Astrocyte (in vitro differentiated cells and primary cell): ENCODE results near the gene MTMR11.

Source experiments
- EZH2 ChIP-seq: IDR thresholded peaks from 2 replicates; pipeline ENCODE4 v1.6.1; 2012; ENCODE audit warnings: mild to moderate bottlenecking, low read length, inconsistent platforms; ENCODE audit not compliant: insufficient read depth
- TF ChIP-seq, protein P1 (sequence below): IDR thresholded peaks from 2 replicates; pipeline ENCODE4 v1.5.1; 2011; ENCODE audit warnings: low read depth, mild to moderate bottlenecking, inconsistent platforms, low read length, moderate library complexity; ENCODE audit not compliant: insufficient read depth

DNA sequence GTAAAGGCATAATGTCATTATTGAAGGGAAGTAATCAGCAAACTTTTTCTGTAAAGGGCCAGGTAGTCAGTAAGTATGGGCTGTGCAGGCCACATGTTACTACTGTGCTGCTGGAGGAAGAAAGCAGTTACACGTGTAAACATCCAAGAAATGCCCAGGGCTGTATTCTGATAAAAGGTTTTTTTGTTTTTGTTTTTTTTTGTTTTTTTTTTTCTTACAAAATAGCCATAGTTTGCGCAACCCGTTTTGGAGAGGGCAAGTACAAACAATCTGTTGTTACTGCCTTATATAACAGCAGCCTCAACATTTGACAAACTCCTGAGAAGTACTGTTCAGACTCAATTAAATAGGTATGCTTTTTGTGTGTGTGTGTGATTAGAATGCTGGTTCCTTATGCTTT lies 26.7 kb upstream of the MTMR11 start:
- TF ChIP-seq, protein P1, sequence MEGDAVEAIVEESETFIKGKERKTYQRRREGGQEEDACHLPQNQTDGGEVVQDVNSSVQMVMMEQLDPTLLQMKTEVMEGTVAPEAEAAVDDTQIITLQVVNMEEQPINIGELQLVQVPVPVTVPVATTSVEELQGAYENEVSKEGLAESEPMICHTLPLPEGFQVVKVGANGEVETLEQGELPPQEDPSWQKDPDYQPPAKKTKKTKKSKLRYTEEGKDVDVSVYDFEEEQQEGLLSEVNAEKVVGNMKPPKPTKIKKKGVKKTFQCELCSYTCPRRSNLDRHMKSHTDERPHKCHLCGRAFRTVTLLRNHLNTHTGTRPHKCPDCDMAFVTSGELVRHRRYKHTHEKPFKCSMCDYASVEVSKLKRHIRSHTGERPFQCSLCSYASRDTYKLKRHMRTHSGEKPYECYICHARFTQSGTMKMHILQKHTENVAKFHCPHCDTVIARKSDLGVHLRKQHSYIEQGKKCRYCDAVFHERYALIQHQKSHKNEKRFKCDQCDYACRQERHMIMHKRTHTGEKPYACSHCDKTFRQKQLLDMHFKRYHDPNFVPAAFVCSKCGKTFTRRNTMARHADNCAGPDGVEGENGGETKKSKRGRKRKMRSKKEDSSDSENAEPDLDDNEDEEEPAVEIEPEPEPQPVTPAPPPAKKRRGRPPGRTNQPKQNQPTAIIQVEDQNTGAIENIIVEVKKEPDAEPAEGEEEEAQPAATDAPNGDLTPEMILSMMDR, result no peak
- no peak for TF ChIP-seq EZH2
